ENCODE measurements around the gene INPP5E.
A peak's percentile ranks its signal among the peaks of the same experiment; 100 is the strongest.
"Not testable (repeated sequence)": the region's sequence is repeated elsewhere in the genome, so short reads cannot be mapped to it uniquely, and the experiment has no call there.

The INPP5E gene

DNA sequence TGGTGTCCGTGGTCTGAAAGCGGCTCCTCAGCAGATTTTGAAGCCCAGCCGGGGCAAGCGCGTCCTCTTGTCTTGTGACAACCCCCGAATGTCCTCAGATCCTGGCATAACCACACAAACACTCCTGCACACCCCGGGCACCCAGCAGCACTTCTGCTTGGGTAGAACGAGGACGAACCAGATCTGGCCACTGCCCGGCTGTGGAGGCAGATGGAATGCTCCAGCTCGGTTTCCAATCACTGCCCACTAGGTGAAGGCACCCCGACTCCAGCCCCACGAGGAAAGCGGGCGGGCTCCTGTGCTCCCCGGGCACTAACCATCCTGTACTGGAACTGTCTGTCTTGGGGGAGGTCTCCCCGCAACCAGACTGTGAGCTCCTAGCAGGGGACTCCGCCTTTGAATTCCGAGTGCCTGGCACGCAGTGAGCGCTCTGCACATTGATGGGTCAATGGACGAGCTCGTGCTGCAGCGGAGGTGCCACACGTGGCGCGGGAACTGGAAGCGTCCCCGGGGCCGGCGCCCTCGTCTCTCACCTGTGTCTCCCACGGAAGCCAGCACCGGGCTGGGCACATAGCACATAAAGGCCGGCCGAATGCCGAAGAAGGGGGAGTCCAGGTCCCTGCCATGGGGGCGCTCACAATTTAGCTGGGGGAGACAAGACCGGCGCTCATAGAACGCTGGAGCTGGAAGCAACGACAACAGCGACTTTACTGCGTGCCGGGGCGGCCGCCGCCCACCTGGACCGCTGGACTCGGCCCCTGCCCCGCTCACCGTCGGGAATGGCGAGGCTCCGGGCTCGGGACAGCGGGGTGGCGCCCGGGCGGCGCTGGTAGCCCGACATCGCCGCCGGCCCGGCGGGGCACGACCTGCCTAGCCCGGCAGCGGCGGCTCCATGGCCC, 29.8 kb downstream of the INPP5E start:
- no peaks in the 10 kb centered on the region for H3K9me3 Mint-ChIP-seq
- peak overlapping the region; percentile 83 for H3K4me3 Mint-ChIP-seq
- peaks cover 30% of the 10 kb centered on the region for H3K4me1 Mint-ChIP-seq
- H3K36me3 Mint-ChIP-seq (ENCODE audit: insufficient read depth) = peaks cover 38% of the 10 kb centered on the region
- peak overlapping the region; percentile 92 for H3K27ac Mint-ChIP-seq (ENCODE audit: low read depth)
- no peaks in the 10 kb centered on the region for H3K27me3 Mint-ChIP-seq
- DNase-seq (ENCODE audit: low spot score in 2 of 2) (no peak), ATAC-seq (replicated peaks; ENCODE audit: extremely low read depth, poor library complexity, severe bottlenecking) (peak; percentile 35)

DNA sequence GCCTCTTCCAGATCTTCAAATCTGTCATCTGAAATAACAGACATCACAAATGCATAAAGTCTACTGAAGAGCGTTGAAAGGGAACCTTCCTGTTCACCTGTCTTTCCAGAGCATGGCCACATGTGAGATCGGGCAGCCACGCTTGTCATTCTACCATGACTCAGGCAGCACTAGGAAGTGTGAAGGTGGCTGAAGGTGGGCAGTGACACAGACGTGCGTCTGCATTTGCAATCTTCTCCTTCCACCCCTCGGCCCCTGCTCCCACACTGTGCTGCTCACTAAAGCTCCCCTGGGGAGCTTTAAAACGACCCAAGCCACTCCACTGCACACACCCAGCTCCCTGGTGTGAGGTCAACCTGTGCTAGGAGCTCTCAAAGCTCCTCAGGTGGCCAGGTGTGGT, 31.7 kb downstream of the INPP5E start:
- DNase-seq (ENCODE audit: low spot score in 2 of 2) = no peak
- Mint-ChIP-seq H3K27me3 (no peaks in the 10 kb centered on the region), H3K4me1 (peaks cover 45% of the 10 kb centered on the region), H3K9me3 (no peaks in the 10 kb centered on the region), H3K36me3 (ENCODE audit: insufficient read depth) (peaks cover 41% of the 10 kb centered on the region), H3K27ac (ENCODE audit: low read depth) (no peak overlapping the region), H3K4me3 (no peak overlapping the region)
- ATAC-seq (replicated peaks; ENCODE audit: extremely low read depth, poor library complexity, severe bottlenecking) = no peak

- ATAC-seq (replicated peaks; ENCODE audit: extremely low read depth, poor library complexity, severe bottlenecking); H3K27ac Mint-ChIP-seq (ENCODE audit: low read depth): not testable (repeated sequence)
- H3K36me3 Mint-ChIP-seq (ENCODE audit: insufficient read depth) = peaks cover 38% of the 10 kb centered on the region
Measured at GRCh38 chr9:136407061-136407460, 32.6 kb downstream of the INPP5E start.

GRCh38 chr9:136405904-136406303, 33.7 kb downstream of the INPP5E start:
- H3K4me3 Mint-ChIP-seq; H3K9me3 Mint-ChIP-seq; DNase-seq (ENCODE audit: low spot score in 2 of 2); H3K27me3 Mint-ChIP-seq; H3K27ac Mint-ChIP-seq (ENCODE audit: low read depth); ATAC-seq (replicated peaks; ENCODE audit: extremely low read depth, poor library complexity, severe bottlenecking): not testable (repeated sequence)
- Mint-ChIP-seq H3K36me3 (ENCODE audit: insufficient read depth) (peaks cover 35% of the 10 kb centered on the region), H3K4me1 (peaks cover 37% of the 10 kb centered on the region)

More at GRCh38 chr9:136407061-136407460, 32.6 kb downstream of the INPP5E start:
- not testable (repeated sequence) for H3K9me3 Mint-ChIP-seq; H3K4me3 Mint-ChIP-seq; H3K27me3 Mint-ChIP-seq; DNase-seq (ENCODE audit: low spot score in 2 of 2)
- peaks cover 45% of the 10 kb centered on the region for H3K4me1 Mint-ChIP-seq

- peaks cover 37% of the 10 kb centered on the region for H3K4me1 Mint-ChIP-seq
- DNase-seq (ENCODE audit: low spot score in 2 of 2) (no peak), ATAC-seq (replicated peaks; ENCODE audit: extremely low read depth, poor library complexity, severe bottlenecking) (no peak)
- no peak overlapping the region for H3K27ac Mint-ChIP-seq (ENCODE audit: low read depth)
- no peak overlapping the region for H3K4me3 Mint-ChIP-seq
- H3K9me3 Mint-ChIP-seq = no peaks in the 10 kb centered on the region
- H3K27me3 Mint-ChIP-seq = no peaks in the 10 kb centered on the region
- H3K36me3 Mint-ChIP-seq (ENCODE audit: insufficient read depth) = peaks cover 34% of the 10 kb centered on the region
Measured at GRCh38 chr9:136405481-136405880, 34.2 kb downstream of the INPP5E start.

- no peak for ATAC-seq (replicated peaks; ENCODE audit: extremely low read depth, poor library complexity, severe bottlenecking)
- H3K4me1 Mint-ChIP-seq = peaks cover 35% of the 10 kb centered on the region
Measured at GRCh38 chr9:136404801-136405136, 34.9 kb downstream of the INPP5E start.

DNA sequence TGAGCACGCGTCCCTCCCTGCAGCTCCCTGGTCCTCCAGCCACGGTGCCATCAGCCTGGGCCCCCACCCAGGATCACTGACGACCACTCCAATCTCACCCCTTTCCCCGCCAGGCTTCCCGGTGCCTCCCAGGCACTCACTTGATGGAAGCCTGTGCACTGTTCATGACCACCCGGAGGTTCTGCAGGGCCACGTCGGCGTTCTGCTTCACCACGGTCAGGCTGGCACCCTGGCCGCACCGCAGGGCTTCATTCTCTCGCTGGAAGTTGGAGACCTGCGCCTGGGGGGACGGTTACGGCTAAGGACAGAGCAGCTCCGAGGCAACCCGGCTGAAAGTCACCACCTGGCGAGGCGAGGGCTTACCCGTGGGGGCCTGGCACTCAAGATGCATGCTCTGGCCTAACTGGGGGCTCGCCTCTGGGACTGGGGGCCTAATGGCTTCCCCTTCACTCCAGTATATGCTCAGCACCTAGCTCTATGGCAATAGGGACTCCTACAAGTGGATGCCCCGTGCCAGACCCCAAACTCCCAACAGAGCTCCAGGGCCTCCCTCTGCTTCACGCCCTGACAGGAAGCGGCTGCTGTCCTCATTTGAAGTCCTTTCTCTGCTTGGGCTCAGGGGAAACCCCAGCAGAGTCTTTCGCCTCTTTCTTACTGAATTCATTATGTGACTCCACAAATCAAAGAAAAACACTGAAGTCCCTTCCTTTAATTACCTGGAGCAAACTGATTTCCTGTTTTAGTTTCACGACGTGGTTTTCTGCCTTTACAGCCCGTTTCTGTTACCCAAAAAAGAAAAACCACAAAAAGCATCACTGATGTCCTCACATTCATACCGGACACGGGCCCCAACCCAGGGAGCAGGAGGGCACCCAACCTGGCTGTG, 35.5 kb downstream of the INPP5E start:
- H3K36me3 Mint-ChIP-seq (ENCODE audit: insufficient read depth) = peaks cover 30% of the 10 kb centered on the region
- ATAC-seq (replicated peaks; ENCODE audit: extremely low read depth, poor library complexity, severe bottlenecking) = peak; percentile 22
- peak overlapping the region; percentile 70 for H3K4me3 Mint-ChIP-seq
- H3K9me3 Mint-ChIP-seq = no peaks in the 10 kb centered on the region
- H3K27me3 Mint-ChIP-seq = no peaks in the 10 kb centered on the region
- peak overlapping the region; percentile 82 for H3K27ac Mint-ChIP-seq (ENCODE audit: low read depth)
- DNase-seq (ENCODE audit: low spot score in 2 of 2) = peak in 1 of 2 donors; percentile 21
- H3K4me1 Mint-ChIP-seq = peaks cover 32% of the 10 kb centered on the region

More at GRCh38 chr9:136404801-136405136, 34.9 kb downstream of the INPP5E start:
- Mint-ChIP-seq H3K27me3 (no peaks in the 10 kb centered on the region), H3K27ac (ENCODE audit: low read depth) (peak overlapping the region; percentile 82), H3K9me3 (no peaks in the 10 kb centered on the region), H3K36me3 (ENCODE audit: insufficient read depth) (peaks cover 30% of the 10 kb centered on the region), H3K4me3 (peak overlapping the region; percentile 70)
- no peak for DNase-seq (ENCODE audit: low spot score in 2 of 2)

- Mint-ChIP-seq H3K9me3 (no peaks in the 10 kb centered on the region), H3K4me3 (peak overlapping the region; percentile 70), H3K27ac (ENCODE audit: low read depth) (peak overlapping the region; percentile 82), H3K27me3 (no peaks in the 10 kb centered on the region), H3K4me1 (peaks cover 32% of the 10 kb centered on the region), H3K36me3 (ENCODE audit: insufficient read depth) (peaks cover 30% of the 10 kb centered on the region)
- ATAC-seq (replicated peaks; ENCODE audit: extremely low read depth, poor library complexity, severe bottlenecking) (peak; percentile 90), DNase-seq (ENCODE audit: low spot score in 2 of 2) (peak; percentile 47 to 75)
Measured at GRCh38 chr9:136403538-136403914, 36.1 kb downstream of the INPP5E start.

- peaks cover 33% of the 10 kb centered on the region for H3K4me1 Mint-ChIP-seq
- H3K4me3 Mint-ChIP-seq = no peak overlapping the region
- no peak for ATAC-seq (replicated peaks; ENCODE audit: extremely low read depth, poor library complexity, severe bottlenecking)
- peak overlapping the region; percentile 55 for H3K27ac Mint-ChIP-seq (ENCODE audit: low read depth)
- no peak for DNase-seq (ENCODE audit: low spot score in 2 of 2)
- H3K36me3 Mint-ChIP-seq (ENCODE audit: insufficient read depth) = peaks cover 25% of the 10 kb centered on the region
- no peaks in the 10 kb centered on the region for H3K27me3 Mint-ChIP-seq
- H3K9me3 Mint-ChIP-seq = no peaks in the 10 kb centered on the region
Measured at GRCh38 chr9:136402067-136402466, 37.6 kb downstream of the INPP5E start.

- H3K9me3 Mint-ChIP-seq = no peaks in the 10 kb centered on the region
- DNase-seq (ENCODE audit: low spot score in 2 of 2) = no peak
- H3K27me3 Mint-ChIP-seq = no peaks in the 10 kb centered on the region
- H3K4me1 Mint-ChIP-seq = peaks cover 33% of the 10 kb centered on the region
- no peak for ATAC-seq (replicated peaks; ENCODE audit: extremely low read depth, poor library complexity, severe bottlenecking)
- H3K4me3 Mint-ChIP-seq = peak overlapping the region; percentile 63
- peaks cover 21% of the 10 kb centered on the region for H3K36me3 Mint-ChIP-seq (ENCODE audit: insufficient read depth)
- peak overlapping the region; percentile 55 for H3K27ac Mint-ChIP-seq (ENCODE audit: low read depth)
Measured at GRCh38 chr9:136401173-136401922, 38.3 kb downstream of the INPP5E start.

DNA sequence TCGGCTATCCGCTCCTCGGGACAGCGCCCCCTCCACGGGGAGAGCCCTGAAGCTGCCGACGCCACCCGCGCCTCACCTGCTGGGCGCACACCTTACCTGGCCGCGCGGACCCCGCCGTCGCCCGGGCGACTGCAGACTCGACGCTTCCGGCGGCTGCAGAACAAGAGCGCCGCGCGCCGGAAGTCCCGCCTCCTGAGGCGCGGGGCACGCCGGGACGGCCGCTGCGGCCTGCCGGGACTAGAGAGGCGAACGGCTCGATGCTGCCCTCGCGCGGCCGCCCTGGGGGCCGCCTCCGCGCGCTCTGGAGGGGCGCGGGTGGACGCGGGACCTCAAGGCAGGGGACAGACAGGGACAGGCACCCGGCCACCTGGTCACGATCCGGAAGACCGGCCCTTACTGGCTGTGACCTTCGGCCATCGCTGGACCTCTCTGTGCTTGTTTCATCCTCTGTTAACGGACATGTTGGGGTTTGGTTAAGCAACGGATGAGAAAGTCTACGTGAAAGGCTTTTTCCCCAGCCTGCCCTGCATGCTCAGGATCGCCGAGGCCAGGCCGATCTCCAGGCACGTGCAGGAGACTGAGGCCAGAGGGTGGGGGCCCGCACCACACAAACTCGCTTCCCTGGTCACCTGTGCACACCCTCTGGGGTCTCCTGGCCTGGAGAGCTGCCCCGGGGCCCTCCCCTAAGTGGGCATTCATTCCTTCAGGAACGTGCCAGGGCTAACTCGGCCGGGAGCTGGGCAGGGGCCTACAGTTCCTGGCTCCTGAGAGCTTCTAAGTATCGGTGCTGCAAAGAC, 39.4 kb downstream of the INPP5E start, which contains the start of gene SNAPC4:
Gene SNAPC4 (minus strand): TSS at position 133 of the 797 bp plus-strand sequence. CDS start 1,742 bp downstream, outside the sequence.
- ATAC-seq (replicated peaks; ENCODE audit: extremely low read depth, poor library complexity, severe bottlenecking) (peak; percentile 45), DNase-seq (ENCODE audit: low spot score in 2 of 2) (peak; percentile 70 to 77)
- H3K36me3 Mint-ChIP-seq (ENCODE audit: insufficient read depth) = peaks cover 20% of the 10 kb centered on the region
- H3K4me3 Mint-ChIP-seq = peak within 1 kb of the TSS; percentile 78
- no peaks in the 10 kb centered on the region for H3K9me3 Mint-ChIP-seq
- H3K4me1 Mint-ChIP-seq = peaks cover 32% of the 10 kb centered on the region
- peak within 1 kb of the TSS; percentile 72 for H3K27ac Mint-ChIP-seq (ENCODE audit: low read depth)
- H3K27me3 Mint-ChIP-seq = no peaks in the 10 kb centered on the region
